Neural cell (in vitro differentiated cells): Measurements from ENCODE around the gene MPO. TPM values are rescaled to one million over a fixed set of nuclear protein-coding genes. Genes with fewer than 3 reads are reported as not detected.

Source experiments
- H2AFZ ChIP-seq: fragments of 200-600, 300-800 bp; sonication (generic), shearing (Covaris generic); 2 replicates; pipeline ENCODE4 v1.6.0; 2014; ENCODE audit warnings: low read depth, mild to moderate bottlenecking, antibody characterized with exemption, low read length, moderate library complexity
- H3F3A ChIP-seq: fragments of 200-600 bp; shearing (Covaris generic); 2 replicates; pipeline ENCODE4 v1.6.1; 2016; ENCODE audit warnings: mild to moderate bottlenecking, moderate library complexity, mixed read lengths, antibody characterized with exemption, low read length; ENCODE audit not compliant: insufficient read depth, poor library complexity, severe bottlenecking
- H3K27ac ChIP-seq: fragments of 200-600, 300-800 bp; sonication (generic), shearing (Covaris generic); 2 replicates; pipeline ENCODE4 v1.5.1; 2014; ENCODE audit warnings: mild to moderate bottlenecking, low read length, moderate library complexity
- H3K27me3 ChIP-seq: fragments of 300-800, 200-600 bp; sonication (generic), shearing (Covaris generic); 2 replicates; pipeline ENCODE4 v1.6.0; 2014; ENCODE audit warnings: mild to moderate bottlenecking, low read depth, low read length, moderate library complexity; ENCODE audit not compliant: insufficient read depth
- H3K36me3 ChIP-seq: fragments of 300-800, 200-600 bp; sonication (generic), shearing (Covaris generic); 2 replicates; pipeline ENCODE4 v1.5.1; 2014; ENCODE audit warnings: mild to moderate bottlenecking, antibody characterized with exemption, low read length, moderate library complexity; ENCODE audit not compliant: insufficient read depth
- H3K4me2 ChIP-seq: fragments of 300-800, 200-600 bp; sonication (generic), shearing (Covaris generic); 2 replicates; pipeline ENCODE4 v1.6.0; 2014; ENCODE audit warnings: mild to moderate bottlenecking, low read length
- H3K4me3 ChIP-seq: fragments of 300-800, 200-600 bp; sonication (generic), shearing (Covaris generic); 2 replicates; pipeline ENCODE4 v1.5.1; 2014; ENCODE audit warnings: mild to moderate bottlenecking, low read length, moderate library complexity
- H3K79me2 ChIP-seq: fragments of 200-600 bp; shearing (Covaris generic); replicated peaks from 2 replicates; pipeline ENCODE4 v1.6.0; 2014; ENCODE audit warnings: mild to moderate bottlenecking, low read length, moderate library complexity; ENCODE audit not compliant: insufficient read depth
- H3K9ac ChIP-seq: fragments of 300-800, 200-600 bp; sonication (generic), shearing (Covaris generic); 2 replicates; pipeline ENCODE4 v1.6.1; 2016; ENCODE audit warnings: mild to moderate bottlenecking, low read length, mixed read lengths
- H3K9me2 ChIP-seq: fragments of 200-600 bp; shearing (Covaris generic); 2 replicates; pipeline ENCODE4 v1.6.1; 2016; ENCODE audit warnings: mild to moderate bottlenecking, low read length, mixed read lengths; ENCODE audit not compliant: insufficient read depth
- H3K9me3 ChIP-seq: fragments of 200-600, 300-800 bp; sonication (generic), shearing (Covaris generic); 2 replicates; pipeline ENCODE4 v1.6.1; 2016; ENCODE audit warnings: mild to moderate bottlenecking, mixed run types, low read length, moderate library complexity, mixed read lengths
- H4K20me1 ChIP-seq: fragments of 200-600 bp; shearing (Covaris generic); 2 replicates; pipeline ENCODE4 v1.6.1; 2016; ENCODE audit warnings: mild to moderate bottlenecking, mixed run types; ENCODE audit not compliant: insufficient read depth
- EP300 ChIP-seq: fragments of 450-650 bp; conservative IDR thresholded peaks from 2 replicates; pipeline ENCODE4 v1.6.1; 2014; ENCODE audit warnings: antibody characterized with exemption, mild to moderate bottlenecking, moderate library complexity; ENCODE audit not compliant: poor library complexity, severe bottlenecking
- EZH2 ChIP-seq: fragments of 200-600, 300-800 bp; shearing (Covaris generic), sonication (generic); IDR thresholded peaks from 2 replicates; pipeline ENCODE4 v1.6.1; 2014; ENCODE audit warnings: antibody characterized with exemption, low read length, borderline replicate concordance, mild to moderate bottlenecking; ENCODE audit not compliant: insufficient read depth, poor library complexity, severe bottlenecking
- MXI1 ChIP-seq: fragments of 450-650 bp; conservative IDR thresholded peaks from 2 replicates; pipeline ENCODE4 v1.6.1; 2014; ENCODE audit warnings: antibody characterized with exemption, mild to moderate bottlenecking; ENCODE audit not compliant: poor library complexity, severe bottlenecking
- POLR2AphosphoS5 ChIP-seq: IDR thresholded peaks from 2 replicates; pipeline ENCODE4 v1.6.1; 2012
- RAD21 ChIP-seq: fragments of 450-650 bp; conservative IDR thresholded peaks from 2 replicates; pipeline ENCODE4 v1.6.1; 2014; ENCODE audit warnings: antibody characterized with exemption, mild to moderate bottlenecking, moderate library complexity
- SMC3 ChIP-seq: fragments of 450-650 bp; conservative IDR thresholded peaks from 2 replicates; pipeline ENCODE4 v1.6.1; 2014; ENCODE audit warnings: antibody characterized with exemption, mild to moderate bottlenecking, moderate library complexity; ENCODE audit not compliant: poor library complexity
- TAF1 ChIP-seq: IDR thresholded peaks from 2 replicates; pipeline ENCODE4 v1.6.1; 2012; ENCODE audit warnings: low read depth
- polyA plus RNA-seq: library from polyadenylated mRNA; depleted of rRNA; stranded (reverse); fragments of >200 nt; gene quantifications from 2 replicates; pipeline ENCODE4 v1.2.3, GENCODE V29; 2014
- TF ChIP-seq, protein P1 (sequence below): IDR thresholded peaks from 2 replicates; pipeline ENCODE4 v1.6.1; 2012; ENCODE audit warnings: borderline replicate concordance

MPO gene
- polyA plus RNA-seq, 1 donor from 2014 or later = not detected

DNA sequence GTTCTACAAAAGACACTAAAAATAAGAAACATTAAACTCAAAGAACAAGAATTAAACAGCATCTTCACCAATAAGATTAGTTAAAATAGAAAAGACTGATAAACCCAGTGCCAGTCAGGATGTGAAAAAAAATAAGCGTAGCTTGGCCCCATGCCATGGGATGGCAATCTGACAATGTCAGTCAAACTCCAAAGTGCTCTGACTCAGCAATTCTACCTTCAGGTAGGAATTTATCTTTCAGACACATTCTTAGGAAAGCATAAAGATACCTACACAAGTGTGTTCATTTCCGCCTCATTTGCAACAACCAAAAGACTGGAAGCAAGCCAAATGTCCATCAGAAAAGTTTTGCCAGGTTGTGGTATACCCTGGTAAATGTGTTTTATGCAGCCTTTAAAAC is 9.1 kb upstream of the MPO start:
- no peak overlapping the region for H2AFZ ChIP-seq

GRCh38 chr17:58285422-58285810 is 4.7 kb upstream of the MPO start:
- TF ChIP-seq EP300 = no peak
- Histone ChIP-seq H3F3A (no peaks in the 10 kb centered on the region), H3K27me3 (no peaks in the 10 kb centered on the region), H3K9ac (no peak overlapping the region), H3K79me2 (no peaks in the 10 kb centered on the region), H2AFZ (no peak overlapping the region), H3K4me2 (no peak overlapping the region), H3K36me3 (no peaks in the 10 kb centered on the region), H4K20me1 (no peaks in the 10 kb centered on the region), H3K4me3 (no peak overlapping the region), H3K27ac (no peak overlapping the region), H3K9me2 (no peaks in the 10 kb centered on the region), H3K9me3 (no peaks in the 10 kb centered on the region)

More for the DNA sequence above, 9.1 kb upstream of the MPO start:
- H3K79me2 ChIP-seq = no peaks in the 10 kb centered on the region
- H3K27me3 ChIP-seq = no peaks in the 10 kb centered on the region
- no peak overlapping the region for H3K4me2 ChIP-seq
- H3K27ac ChIP-seq = no peak overlapping the region
- H4K20me1 ChIP-seq = no peaks in the 10 kb centered on the region
- H3K9me3 ChIP-seq = no peaks in the 10 kb centered on the region
- H3K4me3 ChIP-seq = no peak overlapping the region
- H3K36me3 ChIP-seq = no peaks in the 10 kb centered on the region
- no peaks in the 10 kb centered on the region for H3K9me2 ChIP-seq
- no peaks in the 10 kb centered on the region for H3F3A ChIP-seq
- H3K9ac ChIP-seq = no peak overlapping the region
- no peak for TF ChIP-seq EZH2
- TF ChIP-seq, protein P1, sequence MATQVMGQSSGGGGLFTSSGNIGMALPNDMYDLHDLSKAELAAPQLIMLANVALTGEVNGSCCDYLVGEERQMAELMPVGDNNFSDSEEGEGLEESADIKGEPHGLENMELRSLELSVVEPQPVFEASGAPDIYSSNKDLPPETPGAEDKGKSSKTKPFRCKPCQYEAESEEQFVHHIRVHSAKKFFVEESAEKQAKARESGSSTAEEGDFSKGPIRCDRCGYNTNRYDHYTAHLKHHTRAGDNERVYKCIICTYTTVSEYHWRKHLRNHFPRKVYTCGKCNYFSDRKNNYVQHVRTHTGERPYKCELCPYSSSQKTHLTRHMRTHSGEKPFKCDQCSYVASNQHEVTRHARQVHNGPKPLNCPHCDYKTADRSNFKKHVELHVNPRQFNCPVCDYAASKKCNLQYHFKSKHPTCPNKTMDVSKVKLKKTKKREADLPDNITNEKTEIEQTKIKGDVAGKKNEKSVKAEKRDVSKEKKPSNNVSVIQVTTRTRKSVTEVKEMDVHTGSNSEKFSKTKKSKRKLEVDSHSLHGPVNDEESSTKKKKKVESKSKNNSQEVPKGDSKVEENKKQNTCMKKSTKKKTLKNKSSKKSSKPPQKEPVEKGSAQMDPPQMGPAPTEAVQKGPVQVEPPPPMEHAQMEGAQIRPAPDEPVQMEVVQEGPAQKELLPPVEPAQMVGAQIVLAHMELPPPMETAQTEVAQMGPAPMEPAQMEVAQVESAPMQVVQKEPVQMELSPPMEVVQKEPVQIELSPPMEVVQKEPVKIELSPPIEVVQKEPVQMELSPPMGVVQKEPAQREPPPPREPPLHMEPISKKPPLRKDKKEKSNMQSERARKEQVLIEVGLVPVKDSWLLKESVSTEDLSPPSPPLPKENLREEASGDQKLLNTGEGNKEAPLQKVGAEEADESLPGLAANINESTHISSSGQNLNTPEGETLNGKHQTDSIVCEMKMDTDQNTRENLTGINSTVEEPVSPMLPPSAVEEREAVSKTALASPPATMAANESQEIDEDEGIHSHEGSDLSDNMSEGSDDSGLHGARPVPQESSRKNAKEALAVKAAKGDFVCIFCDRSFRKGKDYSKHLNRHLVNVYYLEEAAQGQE = no peak
- TF ChIP-seq POLR2AphosphoS5 = no peak
- no peak for TF ChIP-seq EP300
- TF ChIP-seq RAD21 = no peak
- no peak for TF ChIP-seq TAF1
- TF ChIP-seq MXI1 = no peak
- TF ChIP-seq SMC3 = no peak

DNA sequence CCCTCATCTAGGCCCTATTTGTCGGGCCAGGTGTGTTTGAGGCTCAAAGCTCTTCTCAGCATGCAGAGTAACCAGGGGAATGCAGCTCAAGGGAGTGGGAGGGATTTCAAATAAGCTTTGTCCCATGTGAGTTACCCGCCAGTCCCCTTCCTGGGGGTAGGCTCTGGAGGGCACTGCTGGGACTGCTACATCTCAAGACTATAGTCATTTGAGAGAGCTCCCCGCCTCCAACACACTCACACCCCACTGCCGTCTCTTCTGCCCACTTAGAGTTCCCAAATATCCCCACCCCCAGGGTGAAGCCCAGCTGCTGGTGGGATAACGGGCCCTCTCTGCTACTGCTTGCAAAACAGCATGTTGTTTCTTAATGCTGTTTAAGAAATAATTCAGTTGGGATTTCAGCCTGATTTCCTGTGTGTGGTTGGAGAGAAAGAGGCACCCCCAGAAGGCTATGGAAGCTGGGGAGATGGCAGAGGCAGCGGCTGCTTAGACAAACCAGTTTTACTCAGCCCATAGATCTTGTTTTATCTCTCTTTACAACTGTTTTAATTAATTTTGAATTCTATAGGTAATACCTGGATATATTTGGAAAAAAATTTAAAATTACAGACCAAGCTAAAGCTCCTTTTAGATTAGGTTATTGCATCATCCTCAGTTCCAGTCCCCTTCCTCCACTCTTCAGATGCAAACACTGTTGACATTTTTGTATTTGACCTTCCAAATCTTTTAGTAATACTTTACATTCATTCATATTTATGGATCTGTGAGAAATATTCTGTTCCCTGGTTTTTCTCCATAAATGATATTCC is 4.1 kb upstream of the MPO start:
- H2AFZ ChIP-seq = no peak overlapping the region
- no peak overlapping the region for H3K4me2 ChIP-seq

More for the DNA sequence above, 4.1 kb upstream of the MPO start:
- no peaks in the 10 kb centered on the region for H3K79me2 ChIP-seq
- no peak overlapping the region for H3K9ac ChIP-seq
- H3K9me3 ChIP-seq = no peaks in the 10 kb centered on the region
- no peaks in the 10 kb centered on the region for H4K20me1 ChIP-seq
- no peaks in the 10 kb centered on the region for H3K9me2 ChIP-seq
- no peak overlapping the region for H3K4me3 ChIP-seq
- TF ChIP-seq, protein P1 = no peak
- TF ChIP-seq RAD21 = no peak
- no peaks in the 10 kb centered on the region for H3K27me3 ChIP-seq
- H3K27ac ChIP-seq = no peak overlapping the region
- H3F3A ChIP-seq = no peaks in the 10 kb centered on the region
- H3K36me3 ChIP-seq = no peaks in the 10 kb centered on the region
